ENCODE data around the gene CBARP.
A peak's percentile ranks its signal among the peaks of the same experiment; 100 is the strongest.
"Not testable (repeated sequence)": the region's sequence is repeated elsewhere in the genome, so short reads cannot be mapped to it uniquely, and the experiment has no call there.

The CBARP gene

DNA sequence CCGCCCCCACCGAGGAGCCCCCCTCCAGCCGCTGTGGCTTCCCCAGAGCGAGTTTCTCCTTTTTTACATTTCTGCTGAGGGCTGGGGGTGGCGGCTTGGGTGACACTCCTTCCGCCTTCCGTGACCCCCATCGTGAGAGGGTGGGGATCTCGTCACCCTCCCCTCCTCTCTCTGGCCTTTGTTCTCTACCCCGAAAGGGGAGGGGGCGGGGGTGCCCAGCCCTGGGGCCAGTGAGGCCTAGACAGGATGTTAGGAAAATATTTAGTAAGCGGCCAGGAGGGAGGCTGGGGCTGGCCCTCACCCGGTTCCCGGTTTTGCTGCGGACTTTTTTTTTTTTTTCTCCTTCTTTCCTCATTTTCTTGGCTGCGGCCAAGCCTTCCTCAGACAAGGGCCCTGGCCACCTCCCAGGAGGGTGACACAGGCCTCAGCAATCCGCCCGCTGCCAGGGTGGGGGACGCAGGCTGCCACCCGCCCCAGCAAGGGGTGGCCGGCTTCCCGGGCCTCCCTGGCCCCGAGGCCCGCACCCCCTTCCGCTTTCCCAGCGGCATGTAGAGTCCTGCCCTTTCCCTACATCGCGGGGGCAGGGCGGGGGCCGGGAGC, 14.5 kb upstream of the CBARP start:
- DNase-seq, result peak; percentile 64

DNA sequence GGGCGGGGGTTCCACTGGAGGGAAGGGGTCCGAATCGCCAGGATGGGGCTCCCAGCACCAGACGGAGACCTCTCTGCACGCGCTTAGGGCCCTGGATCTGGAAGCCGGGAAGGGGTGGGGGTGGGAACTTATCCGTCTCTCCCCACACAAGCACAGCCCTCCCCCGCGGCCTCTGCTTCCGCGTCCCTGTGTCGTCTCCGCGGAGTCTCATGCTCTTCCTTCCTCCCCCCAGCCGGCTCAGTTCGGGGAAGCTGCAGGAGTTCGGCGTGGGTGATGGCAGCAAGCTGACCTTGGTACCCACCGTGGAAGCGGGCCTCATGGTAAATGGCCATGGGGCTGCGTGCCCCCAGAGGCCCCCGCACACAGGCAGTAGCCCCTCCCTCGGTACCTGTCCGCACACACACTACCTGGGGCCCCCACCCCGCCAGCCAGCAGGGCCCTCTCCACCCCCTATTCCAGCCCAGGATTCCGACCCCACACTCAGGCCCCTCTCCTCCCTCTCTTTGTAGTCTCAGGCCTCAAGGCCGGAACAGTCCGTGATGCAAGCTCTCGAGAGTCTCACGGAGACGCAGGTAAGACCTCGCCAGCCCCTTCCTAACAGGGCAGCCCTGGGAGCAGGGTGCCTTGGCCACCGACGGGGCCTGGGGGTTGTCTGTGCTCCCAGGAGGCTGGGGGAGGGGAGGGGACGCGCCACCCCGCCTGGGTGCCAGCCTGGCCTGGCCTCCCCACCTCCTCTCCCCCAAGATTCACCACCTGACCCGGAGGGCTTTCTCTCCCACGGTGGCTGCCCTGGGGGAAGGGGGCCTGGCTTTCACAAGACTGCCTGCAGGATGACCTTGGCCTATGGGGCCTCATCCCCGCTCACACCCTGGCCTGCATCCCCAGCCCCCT, 13.8 kb upstream of the CBARP start:
- DNase-seq, result peak; percentile 76

DNA sequence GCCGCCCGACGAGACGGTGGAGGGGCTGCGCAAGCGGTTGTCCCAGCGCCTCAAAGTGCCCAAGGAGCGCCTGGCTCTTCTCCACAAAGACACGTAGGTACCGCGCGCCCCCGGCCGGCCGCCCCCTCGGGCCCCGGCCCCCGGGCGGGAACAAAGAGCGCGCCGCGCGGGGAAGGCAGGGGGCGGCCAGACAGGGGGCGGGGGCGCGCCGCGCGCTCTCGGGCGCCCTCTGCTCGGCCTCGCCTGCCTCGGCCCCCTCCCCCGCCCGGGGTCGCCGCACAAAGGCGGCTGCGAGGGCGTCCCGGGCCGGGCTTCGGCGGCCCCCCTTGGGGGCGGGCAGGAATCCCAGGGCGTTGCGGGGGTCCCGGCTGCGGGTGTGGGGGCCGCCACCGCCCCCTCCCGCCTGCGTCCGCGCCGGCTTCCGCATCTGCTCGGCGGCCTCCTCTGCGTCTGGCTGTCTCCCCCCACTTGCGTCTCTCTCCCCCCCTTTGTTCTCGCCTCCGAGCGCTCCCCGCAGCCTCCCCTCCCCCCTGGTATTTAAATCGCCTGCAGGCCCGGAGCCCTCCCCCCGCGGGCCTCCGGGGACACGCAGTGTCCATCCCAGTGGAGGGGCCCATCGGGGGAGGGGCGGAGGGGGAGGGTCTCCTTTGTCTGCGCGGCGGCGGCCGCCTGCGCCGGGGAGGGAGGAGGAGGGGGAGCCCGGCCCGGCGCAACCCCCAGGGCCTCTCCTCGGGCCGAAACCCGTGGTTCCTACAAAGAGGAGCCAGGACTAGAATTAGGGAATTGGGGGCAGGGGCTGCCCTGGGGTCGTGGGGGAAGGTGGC, 12.8 kb upstream of the CBARP start:
- peak; percentile 65 for DNase-seq

DNA sequence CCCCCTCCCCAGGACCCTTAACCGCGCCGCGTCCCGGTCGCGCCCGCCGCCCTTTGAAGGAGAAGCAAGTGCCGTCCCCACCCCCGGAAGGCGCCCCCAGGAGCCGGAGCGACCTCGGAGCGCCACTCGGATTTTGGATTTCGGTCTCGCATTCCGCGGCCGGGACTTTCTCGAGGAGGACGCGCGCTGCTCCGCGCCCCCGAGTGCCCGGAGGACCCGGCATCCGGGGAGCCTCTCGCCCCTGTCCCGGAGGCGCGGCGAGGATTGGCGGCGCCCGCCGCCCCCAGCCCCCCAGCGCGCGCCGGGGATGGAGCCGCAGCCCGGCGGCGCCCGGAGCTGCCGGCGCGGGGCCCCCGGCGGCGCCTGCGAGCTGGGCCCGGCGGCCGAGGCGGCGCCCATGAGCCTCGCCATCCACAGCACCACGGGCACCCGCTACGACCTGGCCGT, 12.2 kb upstream of the CBARP start:
- no peak for DNase-seq

DNA sequence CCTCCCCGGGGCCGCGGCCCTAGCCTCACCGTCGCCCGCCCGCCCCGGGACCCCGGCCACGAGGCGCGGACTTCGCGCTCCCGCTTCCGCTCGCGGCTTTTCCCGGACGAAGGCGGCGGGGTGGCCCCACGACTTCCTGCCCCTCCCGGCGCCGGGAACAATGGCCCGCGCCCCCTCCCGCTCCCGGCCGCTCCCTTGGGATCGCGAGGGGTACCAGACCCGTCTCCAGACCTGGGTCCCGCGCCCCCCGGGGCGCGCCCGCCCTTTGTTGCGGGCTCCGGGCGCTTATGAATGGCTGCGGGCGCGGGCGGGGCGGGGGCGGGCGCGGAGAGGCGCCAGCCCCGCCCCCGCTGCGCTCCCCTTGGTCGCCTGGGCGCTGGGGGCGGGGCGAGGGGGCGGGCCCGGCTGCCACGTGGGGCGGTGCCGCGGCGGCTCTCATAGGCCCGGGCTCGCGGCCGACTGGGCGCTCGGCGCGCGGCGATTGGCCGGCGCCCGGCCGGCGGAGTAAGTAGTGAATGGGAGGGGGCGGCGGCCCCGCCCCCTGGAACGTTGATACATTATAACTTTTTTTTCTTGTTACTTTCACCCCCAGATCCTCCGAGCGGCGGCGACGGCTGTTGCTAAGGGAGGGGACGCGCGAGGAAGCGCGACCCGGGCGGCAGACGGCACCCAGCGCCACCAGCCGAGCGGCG, 11.6 kb upstream of the CBARP start:
- peak; percentile 94 for DNase-seq

DNA sequence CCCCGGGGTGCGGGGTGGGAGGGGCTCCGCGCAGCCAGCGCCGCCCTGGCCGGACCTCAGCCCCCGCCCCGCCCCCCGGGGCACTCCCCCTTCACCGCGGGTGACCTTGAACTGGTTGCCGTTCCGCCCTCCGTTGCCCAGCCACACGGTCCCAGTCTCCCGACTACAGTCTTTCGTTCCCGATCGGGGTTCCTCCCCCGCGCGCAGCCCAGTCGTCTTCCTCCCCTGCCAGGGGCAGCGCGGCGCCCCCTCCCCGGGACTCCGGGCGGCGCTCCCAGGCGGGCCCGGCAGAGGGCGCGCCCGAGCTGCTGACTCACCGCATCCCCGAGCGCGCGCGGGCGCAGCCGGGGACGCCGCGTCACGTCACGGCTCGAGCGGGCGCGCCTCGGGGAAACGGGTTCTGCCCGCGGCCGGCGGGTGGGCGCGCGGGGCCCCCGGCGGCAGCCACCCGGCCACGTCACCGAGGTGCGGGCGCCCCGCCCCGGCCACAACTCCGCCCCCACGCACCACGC, 11.0 kb upstream of the CBARP start:
- peak; percentile 79 for DNase-seq

DNA sequence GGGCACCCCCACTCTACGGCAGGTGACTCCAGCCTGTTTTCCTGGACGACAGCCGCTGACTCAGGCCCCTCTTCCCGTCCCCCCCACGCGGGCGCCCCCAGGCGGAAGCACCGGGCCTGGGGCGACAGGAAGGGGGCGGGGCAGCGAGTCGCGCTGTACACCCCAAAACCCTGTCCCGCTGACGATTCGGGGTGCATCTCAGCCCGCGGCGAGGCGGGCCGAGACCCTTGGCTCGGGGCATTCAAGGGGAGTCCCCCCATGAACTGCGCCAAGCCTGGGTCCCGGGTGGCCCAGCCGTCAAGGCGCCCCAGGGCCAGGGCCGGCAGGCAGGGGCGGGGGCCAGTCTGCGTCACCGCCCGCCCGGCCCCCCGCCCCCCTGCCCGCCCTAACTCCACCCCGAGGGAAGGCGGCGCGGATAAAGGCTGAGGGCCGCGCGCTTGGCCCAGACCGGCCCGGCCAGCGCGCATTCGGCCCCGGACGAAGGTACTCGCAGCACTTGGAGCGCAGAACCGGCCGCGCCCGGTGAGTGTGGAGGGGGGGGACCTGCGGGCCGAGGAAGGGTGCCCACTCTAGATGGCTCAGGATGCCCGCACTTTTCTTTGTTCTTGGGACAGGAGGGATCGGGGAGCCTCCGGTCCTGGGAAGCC, 10.5 kb upstream of the CBARP start, which contains the start of gene MIDN:
TSS of gene MIDN (plus strand) at position 445 of the 647 bp plus-strand sequence. CDS start 1,714 bp downstream, outside the sequence.
- DNase-seq, result peak; percentile 79

DNA sequence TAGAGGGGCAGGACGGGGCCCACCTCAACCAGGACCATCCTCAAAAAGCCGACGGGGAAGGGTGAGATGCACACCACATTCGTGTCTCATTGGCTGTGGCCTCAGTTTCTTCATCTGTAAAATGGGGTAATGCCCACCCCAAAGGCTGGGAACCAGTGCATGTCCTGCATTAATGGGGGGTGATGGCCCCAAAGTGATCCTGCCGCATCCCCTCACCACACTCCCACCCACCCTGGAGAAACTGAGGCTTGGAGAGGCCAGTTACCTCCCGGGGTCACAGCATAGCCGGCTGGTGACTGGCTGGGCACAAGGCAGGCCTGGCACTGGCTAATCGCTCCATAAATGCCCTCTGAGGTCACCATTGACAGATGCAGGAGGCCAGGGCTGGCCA, 9.9 kb upstream of the CBARP start:
- no peak for DNase-seq

DNA sequence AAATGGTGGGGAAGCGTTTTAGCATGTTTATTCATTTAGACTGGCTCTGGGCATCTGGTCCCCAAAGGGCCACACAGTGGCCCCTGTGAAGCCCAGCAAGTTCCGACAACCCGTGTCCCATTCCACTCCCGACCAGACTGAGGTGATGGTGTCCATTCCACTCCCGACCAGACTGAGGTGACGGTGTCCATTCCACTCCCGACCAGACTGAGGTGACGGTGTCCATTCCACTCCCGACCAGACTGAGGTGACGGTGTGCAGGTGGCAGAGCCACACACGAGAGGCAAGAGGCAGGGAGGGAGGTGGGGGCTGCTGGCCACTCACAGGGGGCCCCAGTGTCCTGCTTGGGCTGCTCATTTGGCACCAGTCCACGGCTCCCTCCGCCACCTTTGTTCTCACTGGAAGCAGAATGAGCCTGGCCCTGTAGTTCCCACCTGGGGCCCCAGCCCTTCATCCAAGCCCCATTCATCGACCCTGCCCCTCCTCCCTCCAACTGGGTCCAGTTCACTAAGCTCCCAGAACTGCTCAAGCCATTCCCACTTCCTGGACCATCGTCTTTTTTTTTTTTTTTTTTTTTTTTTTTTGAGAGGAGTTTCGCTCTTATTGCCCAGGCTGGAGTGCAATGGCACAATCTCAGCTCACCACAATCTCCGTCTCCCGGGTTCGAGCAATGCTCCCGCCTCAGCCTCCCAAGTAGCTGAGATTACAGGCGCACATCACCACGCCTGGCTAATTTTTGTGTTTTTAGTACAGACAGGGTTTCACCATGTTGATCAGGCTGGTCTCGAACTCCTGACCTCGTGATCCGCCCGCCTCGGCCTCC, 8.7 kb upstream of the CBARP start:
- not testable (repeated sequence) for DNase-seq

DNA sequence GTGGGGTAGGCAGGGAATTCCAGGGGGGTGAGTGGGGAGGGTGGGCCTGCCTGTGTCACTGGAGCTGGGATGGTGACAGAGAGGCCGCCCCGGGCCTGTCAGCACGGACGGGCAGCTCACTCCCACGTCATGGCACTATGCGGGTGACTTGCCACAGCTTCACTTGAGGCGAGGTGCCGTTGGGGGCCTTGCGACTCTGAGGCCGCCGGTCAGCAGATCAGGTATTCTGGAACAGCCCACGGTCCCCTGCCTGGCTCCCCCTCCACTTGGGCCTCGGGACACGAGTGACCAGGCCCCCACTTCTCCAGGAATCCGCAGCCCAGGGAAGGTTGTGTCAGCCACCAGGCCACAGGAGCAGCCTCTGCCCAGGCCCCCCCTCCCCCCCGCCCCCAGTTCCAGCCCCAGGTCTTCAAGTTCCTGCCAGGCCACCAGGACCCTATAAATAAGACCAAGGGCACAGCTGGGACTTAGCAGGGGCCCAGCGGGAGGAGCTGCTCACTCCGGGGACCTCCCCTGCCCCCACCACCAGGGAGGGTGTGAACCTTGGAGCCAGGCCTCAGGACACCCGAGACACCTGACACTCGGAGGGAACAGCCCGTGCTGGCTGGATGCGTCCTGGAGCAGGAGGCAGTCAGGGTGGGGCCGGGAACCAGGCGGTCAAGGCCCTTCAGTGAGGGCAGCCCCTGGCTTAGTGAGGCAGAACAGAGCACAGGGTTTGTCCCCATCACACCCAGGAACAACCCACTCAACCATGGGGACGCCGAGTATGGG, 7.9 kb upstream of the CBARP start:
- no peak for DNase-seq

DNA sequence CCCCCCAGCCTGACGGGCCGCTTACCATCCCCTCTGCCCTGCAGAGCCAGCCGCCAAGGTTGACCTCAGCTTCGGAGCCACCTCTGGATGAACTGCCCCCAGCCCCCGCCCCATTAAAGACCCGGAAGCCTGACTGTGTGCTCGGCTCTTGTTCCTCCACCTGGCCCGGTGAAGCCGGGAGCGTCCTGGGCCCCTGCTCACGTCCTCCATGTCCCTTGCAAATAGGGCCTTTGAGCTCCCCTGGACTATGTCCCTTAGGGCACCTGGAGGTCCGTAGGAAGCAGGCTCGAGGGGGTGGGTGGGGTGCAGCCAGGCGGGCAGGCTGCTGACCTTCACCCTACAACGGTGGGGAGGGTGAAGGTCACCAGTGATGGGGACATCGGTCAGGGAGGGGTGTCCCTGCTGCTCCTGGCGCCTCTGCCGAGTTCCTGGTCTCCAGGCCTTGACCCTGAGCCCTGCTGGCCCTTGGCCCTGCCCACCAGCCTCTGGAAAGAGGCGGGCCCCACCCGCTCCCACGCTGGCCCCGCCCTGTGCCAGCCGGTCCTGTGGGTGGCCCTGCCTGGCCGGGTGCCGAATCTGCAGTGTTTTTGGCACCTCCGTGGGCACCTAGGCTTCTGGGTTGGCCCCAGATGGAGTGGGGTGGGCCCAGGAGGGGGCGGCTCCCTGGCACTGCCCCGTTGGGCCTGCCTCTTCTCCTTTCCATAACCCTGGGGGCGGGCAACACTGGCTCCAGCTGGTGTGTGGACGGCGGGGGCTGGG, 7.1 kb upstream of the CBARP start:
- no peak for DNase-seq

DNA sequence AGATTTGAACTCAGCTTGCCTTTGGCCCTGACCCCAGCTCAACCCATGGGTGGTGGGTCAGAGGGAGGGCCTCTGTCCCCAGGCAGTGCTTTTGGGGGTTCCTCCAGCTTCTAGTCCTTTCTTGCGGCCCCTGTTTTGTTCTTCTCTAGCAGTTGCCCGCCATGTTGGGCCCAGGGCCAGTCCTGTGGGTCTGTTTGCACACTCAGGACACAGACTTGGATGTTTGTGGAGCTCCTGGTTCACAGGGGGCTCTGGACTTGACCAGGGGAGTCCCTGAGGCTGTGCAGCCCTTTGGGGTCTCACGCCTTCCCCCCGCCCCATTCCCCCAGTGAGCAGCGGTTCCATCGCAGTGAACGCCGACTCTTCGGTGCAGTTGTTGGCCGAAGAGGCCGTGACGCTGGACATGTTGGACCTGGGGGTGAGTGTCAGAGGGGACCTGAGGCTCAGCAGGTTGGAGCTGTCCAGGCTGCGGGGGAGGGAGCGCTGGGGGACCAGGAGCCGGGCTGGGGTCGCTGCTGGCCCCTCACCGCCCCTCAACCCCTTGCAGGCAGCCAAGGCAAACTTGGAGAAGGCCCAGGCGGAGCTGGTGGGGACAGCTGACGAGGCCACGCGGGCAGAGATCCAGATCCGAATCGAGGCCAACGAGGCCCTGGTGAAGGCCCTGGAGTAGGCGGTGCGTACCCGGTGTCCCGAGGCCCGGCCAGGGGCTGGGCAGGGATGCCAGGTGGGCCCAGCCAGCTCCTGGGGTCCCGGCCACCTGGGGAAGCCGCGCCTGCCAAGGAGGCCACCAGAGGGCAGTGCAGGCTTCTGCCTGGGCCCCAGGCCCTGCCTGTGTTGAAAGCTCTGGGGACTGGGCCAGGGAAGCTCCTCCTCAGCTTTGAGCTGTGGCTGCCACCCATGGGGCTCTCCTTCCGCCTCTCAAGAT, 6.2 kb upstream of the CBARP start:
- DNase-seq, result peak; percentile 73

DNA sequence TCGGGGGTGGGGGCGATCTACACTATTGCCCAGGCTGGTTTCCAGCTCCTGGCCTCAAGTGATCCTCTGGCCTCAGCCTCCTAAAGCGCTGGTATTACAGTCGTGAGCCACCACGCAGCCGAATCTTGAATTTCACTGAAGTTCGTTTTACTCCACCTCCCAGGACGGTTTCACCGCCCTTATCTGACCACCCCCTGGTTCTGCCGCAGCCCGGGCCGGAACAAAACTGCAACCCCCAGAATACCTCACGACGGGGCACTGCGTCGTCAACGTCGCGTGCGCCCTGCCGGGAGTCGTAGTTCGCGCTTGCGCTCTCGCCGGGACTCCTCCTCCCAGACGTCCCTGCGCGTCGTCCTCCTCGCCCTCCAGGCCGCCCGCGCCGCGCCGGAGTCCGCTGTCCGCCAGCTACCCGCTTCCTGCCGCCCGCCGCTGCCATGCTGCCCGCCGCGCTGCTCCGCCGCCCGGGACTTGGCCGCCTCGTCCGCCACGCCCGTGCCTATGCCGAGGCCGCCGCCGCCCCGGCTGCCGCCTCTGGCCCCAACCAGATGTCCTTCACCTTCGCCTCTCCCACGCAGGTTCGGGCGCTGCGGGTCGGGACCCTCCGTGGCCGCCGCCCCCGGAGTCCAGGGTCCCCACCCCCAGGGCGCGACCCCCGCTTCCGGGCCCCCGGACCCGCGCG, 3.8 kb upstream of the CBARP start, which contains the start of gene ATP5F1D:
TSS of gene ATP5F1D (plus strand) at position 335 of the 679 bp plus-strand sequence. CDS start at position 435, 100 bp downstream.
- peak; percentile 95 for DNase-seq

DNA sequence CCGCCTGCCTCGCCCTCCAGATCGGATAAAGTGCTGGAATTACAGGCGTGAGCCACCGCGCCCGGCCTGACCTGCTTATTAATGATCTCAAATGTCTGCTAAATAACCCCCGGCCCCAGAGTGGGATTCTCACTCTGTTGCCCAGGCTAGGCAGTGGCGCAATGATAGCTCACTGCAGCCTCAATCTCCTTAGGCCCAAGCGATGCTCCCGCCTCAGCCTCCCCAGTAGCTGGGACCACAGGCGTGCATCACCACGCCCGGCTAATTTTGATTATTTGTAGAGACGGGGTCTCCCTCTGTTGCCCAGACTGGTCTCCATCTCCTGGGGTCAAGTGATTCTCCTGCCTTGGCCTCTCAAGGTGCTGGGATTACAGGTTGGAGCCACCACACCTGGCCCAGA, 3.1 kb upstream of the CBARP start:
- DNase-seq, result no peak

DNA sequence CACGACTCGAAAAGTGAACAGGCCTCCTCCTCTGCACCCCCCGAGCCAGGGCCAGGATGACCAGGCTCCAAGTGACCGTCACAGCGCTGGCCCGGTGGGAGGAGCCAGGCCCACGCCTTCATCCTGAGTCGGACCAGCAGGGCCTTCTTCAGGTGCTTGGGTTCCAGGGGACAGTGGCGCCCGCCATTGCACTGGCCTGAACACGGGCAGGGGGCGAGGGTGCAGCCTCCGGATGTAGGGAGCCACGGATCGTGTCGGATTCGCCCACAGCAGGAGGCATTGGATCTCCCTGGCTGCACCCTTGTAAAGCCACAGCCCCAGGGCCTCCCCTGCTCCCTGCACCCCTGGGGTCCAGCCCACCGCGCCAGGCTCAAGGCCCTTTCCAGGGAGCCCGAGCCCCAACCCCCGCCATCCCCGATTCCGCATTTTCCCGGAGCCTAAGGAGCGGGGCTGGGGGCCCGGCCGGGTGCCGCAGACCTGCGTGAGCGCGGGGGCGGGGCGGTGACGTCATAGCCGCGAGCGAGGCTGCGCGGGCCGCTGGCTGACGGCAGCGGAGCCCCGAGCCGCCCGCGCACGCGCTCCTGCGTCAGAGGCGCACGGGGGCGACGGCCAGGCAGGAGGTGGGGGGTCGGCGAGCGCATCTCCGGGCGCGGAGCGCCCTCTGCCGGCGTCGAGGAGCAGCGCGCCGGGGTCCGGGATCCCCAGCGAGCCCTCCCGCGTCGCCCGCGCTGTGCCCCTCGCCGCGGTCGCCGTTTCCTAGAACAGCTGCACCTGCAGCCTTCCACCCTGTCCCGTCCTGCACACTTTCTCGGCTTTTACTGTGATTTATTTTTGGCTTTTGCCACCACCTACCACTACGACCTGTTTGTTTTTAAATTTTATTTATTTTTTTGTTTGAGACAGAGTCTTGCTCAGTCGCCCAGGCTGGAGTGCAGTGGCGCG, 2.3 kb upstream of the CBARP start:
- DNase-seq, result peak; percentile 88

DNA sequence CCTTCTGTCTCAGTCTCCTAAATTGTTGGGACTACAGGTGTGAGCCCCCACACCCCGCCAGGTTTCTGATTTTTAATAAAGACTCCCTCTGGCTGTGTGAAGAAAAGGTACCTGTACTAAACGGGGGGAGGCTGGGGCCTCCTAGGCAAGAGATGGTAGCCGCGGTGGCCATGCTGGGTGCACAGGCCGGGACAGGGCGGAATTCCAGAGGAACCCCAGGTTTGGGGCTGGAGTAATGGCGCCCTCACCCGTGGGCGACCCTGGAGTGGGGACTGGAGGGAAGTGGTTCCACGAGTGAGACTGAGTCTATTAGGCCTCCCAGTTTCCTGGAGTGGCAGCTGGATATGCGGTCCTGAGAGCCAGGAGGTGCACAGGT, 1.6 kb upstream of the CBARP start:
- DNase-seq, result no peak
